ENCODE results near the gene CSMD2. TPM values are rescaled to one million over a fixed set of nuclear protein-coding genes. Genes with fewer than 3 reads are reported as not detected.

Gene CSMD2
- total and polyA plus RNA-seq, 2 of the 8 experiments (the other 6 are each of a cell fraction or from before 2014, with no cell fraction given), result 7.0 to 14.7 TPM

DNA sequence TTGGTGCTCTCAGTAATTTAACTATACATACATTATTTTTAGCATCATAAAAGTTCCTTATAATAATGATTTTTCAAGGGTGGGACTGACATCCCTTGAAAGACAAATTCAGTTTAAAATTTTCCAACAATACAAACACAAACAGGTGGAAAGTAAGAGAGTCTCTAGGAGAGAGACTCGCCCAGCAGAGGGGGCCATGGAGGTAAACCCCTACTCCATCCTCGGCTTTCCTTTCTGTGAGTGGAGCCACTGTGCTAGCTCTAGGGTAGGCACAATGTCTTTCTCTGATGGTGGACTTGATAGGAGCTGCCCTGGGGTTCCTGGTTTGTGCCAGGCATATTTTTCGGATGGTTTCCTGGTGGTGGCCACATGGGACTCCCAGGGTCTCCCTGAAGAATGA is 8.3 kb downstream of the CSMD2 start:
- Histone ChIP-seq H2BK5ac (ENCODE audit: low read depth, low read length) (no peak overlapping the region), H2BK12ac (ENCODE audit: low read depth, low read length) (no peak overlapping the region), H3K56ac (replicated peaks; ENCODE audit: insufficient read length, low read depth, low read length) (no peak overlapping the region), H3K23ac (ENCODE audit: insufficient read length) (no peak overlapping the region), H2BK120ac (replicated peaks; ENCODE audit: low read depth, low read length) (no peak overlapping the region), H3K14ac (ENCODE audit: insufficient read length) (no peak overlapping the region), H3K18ac (ENCODE audit: extremely low read depth, low read length) (no peak overlapping the region), H3K4me2 (ENCODE audit: insufficient read depth in 1 of 2, low read depth in 2 of 2, low read length in 2 of 2) (no peak overlapping the region), H2AK5ac (ENCODE audit: low read depth, low read length) (no peak overlapping the region), H3K9ac (replicated peaks in 1 of 4; ENCODE audit: extremely low read depth in 1 of 4, low read depth in 3 of 4, low read length in 3 of 4) (no peak overlapping the region), H3K27me3 (replicated peaks in 1 of 4; ENCODE audit: control insufficient read depth in 3 of 4, extremely low read depth in 1 of 4, insufficient read depth in 3 of 4, low read length in 3 of 4) (no peaks in the 10 kb centered on the region), H3K9me3 (ENCODE audit: insufficient read depth in 2 of 2, low read depth in 1 of 2, low read length in 1 of 2) (no peaks in the 10 kb centered on the region), H4K5ac (ENCODE audit: insufficient read length, low read depth, low read length) (no peak overlapping the region), H4K20me1 (replicated peaks in 1 of 2; ENCODE audit: control insufficient read depth in 1 of 2, insufficient read depth in 2 of 2, low read length in 2 of 2) (peaks cover 5 to 10% of the 10 kb centered on the region in 2 experiments), H3K27ac (ENCODE audit: low read depth, low read length) (no peak overlapping the region), H4K8ac (ENCODE audit: extremely low read depth, insufficient read depth, low read length) (no peak overlapping the region), H3K79me1 (ENCODE audit: low read depth, low read length) (peaks cover 14% of the 10 kb centered on the region; the same call in 1 of the 2 replicates), H3K4ac (replicated peaks; ENCODE audit: insufficient read length, low read depth, low read length) (no peak overlapping the region), H2AFZ (ENCODE audit: low read length) (no peak overlapping the region), H2BK15ac (ENCODE audit: low read length) (no peak overlapping the region), H3K4me1 (replicated peaks in 1 of 4; ENCODE audit: control insufficient read depth in 3 of 4, insufficient read depth in 4 of 4, low read length in 3 of 4) (peaks cover 0 to 2% (median 0%) of the 10 kb centered on the region in 4 experiments; a peak in 1 of 7 replicates), H3K4me3 (ENCODE audit: extremely low read depth in 1 of 4, insufficient read depth in 2 of 4, low read depth in 3 of 4, low read length in 4 of 4) (no peak overlapping the region), H4K91ac (replicated peaks; ENCODE audit: insufficient read length, low read length) (no peak overlapping the region), H2BK20ac (ENCODE audit: low read length) (no peak overlapping the region), H3K36me3 (ENCODE audit: control insufficient read depth in 2 of 4, insufficient read depth in 4 of 4, low read length in 3 of 4) (peaks cover 0 to 12% (median under 1%) of the 10 kb centered on the region in 4 experiments; a peak in 4 of 8 replicates), H3K79me2 (ENCODE audit: control insufficient read depth in 1 of 2, insufficient read depth in 2 of 2, low read length in 2 of 2) (peaks cover 17 to 88% of the 10 kb centered on the region in 2 experiments), H3K23me2 (ENCODE audit: low read depth, low read length) (peaks cover 6% of the 10 kb centered on the region; the same call in 1 of the 2 replicates)
- no peak for FAIRE-seq
- ChIA-PET CTCF (ENCODE audit: partially characterized antibody) (interaction anchor here (1.0 to 1.8 kb wide), 4 partner anchors 20 to 440 kb away, joined by 3 to 6 read pairs (median 4); partner anchors contain the start of gene C1orf94), POLR2A (ENCODE audit: partially characterized antibody) (interaction anchor here (4.7 kb wide), 1 partner anchor 7 kb away, joined by 19 read pairs; no protein-coding TSS in a partner anchor)
- peak in 1 of 2 experiments; percentile 59 for DNase-seq (ENCODE audit: low read depth in 1 of 2, low spot score in 2 of 2)
- no peak for TF ChIP-seq MAFK (IDR thresholded peaks at IDR 0.05; ENCODE audit: low read depth, low read length)
- TF ChIP-seq, protein P1, sequence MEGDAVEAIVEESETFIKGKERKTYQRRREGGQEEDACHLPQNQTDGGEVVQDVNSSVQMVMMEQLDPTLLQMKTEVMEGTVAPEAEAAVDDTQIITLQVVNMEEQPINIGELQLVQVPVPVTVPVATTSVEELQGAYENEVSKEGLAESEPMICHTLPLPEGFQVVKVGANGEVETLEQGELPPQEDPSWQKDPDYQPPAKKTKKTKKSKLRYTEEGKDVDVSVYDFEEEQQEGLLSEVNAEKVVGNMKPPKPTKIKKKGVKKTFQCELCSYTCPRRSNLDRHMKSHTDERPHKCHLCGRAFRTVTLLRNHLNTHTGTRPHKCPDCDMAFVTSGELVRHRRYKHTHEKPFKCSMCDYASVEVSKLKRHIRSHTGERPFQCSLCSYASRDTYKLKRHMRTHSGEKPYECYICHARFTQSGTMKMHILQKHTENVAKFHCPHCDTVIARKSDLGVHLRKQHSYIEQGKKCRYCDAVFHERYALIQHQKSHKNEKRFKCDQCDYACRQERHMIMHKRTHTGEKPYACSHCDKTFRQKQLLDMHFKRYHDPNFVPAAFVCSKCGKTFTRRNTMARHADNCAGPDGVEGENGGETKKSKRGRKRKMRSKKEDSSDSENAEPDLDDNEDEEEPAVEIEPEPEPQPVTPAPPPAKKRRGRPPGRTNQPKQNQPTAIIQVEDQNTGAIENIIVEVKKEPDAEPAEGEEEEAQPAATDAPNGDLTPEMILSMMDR (IDR thresholded peaks at IDR 0.05; ENCODE audit: control extremely low read depth in 1 of 3, insufficient read depth in 1 of 3, low read depth in 1 of 3, low read length in 3 of 3), result peak; percentile 36 to 57 (median 47); a peak in 3 of 4 replicates
- TF ChIP-seq RAD21 (IDR thresholded peaks at IDR 0.05 in 1 of 2, conservative IDR thresholded peaks at IDR 0.05 in 1 of 2; ENCODE audit: low read depth in 2 of 2, low read length in 2 of 2), result peak; percentile 51 to 56
- TF ChIP-seq JUND (IDR thresholded peaks at IDR 0.05; ENCODE audit: low read length), result no peak
- WGBS, 2 experiments (ENCODE audit: extremely low coverage in 1 of 2, insufficient coverage in 1 of 2, insufficient read length in 1 of 2, insufficient replicate concordance in 2 of 2, low coverage in 1 of 2, low lambda C conversion rate in 2 of 2, missing lambda C conversion rate in 1 of 2), result 72% methylated on average over 3 of the region's 3 CpGs; no CpG with 5 or more reads in 1 of the 2 experiments
